Nucleus accumbens (tissue), 56 donors: Measurements from ENCODE around the gene COPS6.
A peak's percentile ranks its signal among the peaks of the same experiment; 100 is the strongest.
"Not testable (repeated sequence)": the region's sequence is repeated elsewhere in the genome, so short reads cannot be mapped to it uniquely, and the experiment has no call there.

Source experiments
- DNase-seq, 56 donors: peaks; one replicate each; lab custom pipeline; 2025; lab: John Stamatoyannopoulos, UW

COPS6 gene

GRCh38 chr7:100124301-100125230 lies 35.8 kb downstream of the COPS6 start:
- no peak for DNase-seq

GRCh38 chr7:100126239-100126930 lies 37.6 kb downstream of the COPS6 start:
- peak in 5 of 56 donors; percentile 47 to 62 (median 58) for DNase-seq

- peak; percentile 50 to 95 (median 86) for DNase-seq
These were observed 38.4 kb downstream of the COPS6 start, which contains the start of gene MBLAC1 for GRCh38 chr7:100126931-100127865. Gene MBLAC1, plus strand, starts transcription at chr7:100126967. Its CDS starts 429 bp downstream, at chr7:100127396.

- peak in 16 of 56 donors; percentile 15 to 56 (median 32) for DNase-seq
These were observed 39.3 kb downstream of the COPS6 start for GRCh38 chr7:100127866-100128636.

GRCh38 chr7:100128637-100128963 lies 39.8 kb downstream of the COPS6 start:
- DNase-seq: peak in 1 of 56 donors; percentile 14

- DNase-seq: not testable (repeated sequence)
These were observed 41.4 kb downstream of the COPS6 start for GRCh38 chr7:100130220-100130607.

- peak in 50 of 56 donors; percentile 19 to 87 (median 56) for DNase-seq
These were observed 42.1 kb downstream of the COPS6 start for GRCh38 chr7:100130608-100131453.

GRCh38 chr7:100132126-100132525 lies 43.4 kb downstream of the COPS6 start:
- DNase-seq: no peak

GRCh38 chr7:100132697-100133151 lies 44.0 kb downstream of the COPS6 start:
- DNase-seq: peak in 38 of 56 donors; percentile 3 to 66 (median 25)

- no peak for DNase-seq
These were observed 49.3 kb downstream of the COPS6 start for GRCh38 chr7:100137851-100138760.

GRCh38 chr7:100141555-100141949 lies 52.8 kb downstream of the COPS6 start:
- DNase-seq: no peak
